ENCODE measurements around the gene KRTAP4-5. TPM values are rescaled to one million over a fixed set of nuclear protein-coding genes. Genes with fewer than 3 reads are reported as not detected.
"Not testable (repeated sequence)": the region's sequence is repeated elsewhere in the genome, so short reads cannot be mapped to it uniquely, and the experiment has no call there.

The KRTAP4-5 gene
- polyA plus RNA-seq, 1 donor: not detected

DNA sequence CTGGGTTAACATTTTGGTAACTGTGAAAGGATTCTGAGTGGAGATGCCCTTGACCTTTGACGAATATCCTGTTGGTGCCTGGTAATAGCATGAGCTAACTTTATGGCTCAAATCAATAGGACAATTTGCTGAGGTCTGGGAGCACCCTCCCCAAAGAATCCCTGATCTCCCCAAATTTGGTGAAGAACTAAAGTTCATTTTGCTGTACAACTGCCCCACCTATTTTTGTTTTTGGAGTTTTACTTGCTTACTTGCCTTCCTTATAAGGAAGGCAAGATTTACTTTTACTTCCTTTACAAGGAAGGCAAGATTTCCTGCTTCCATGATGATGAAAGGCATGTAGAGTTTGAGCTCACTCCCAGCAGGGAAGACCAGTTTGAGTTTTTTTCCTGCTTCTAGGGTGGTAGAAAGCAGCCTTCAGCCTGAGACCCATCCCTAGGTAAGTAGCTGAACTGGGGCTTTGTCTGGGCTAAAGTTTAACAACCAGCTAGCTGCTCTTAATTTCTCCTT, 41.6 kb downstream of the KRTAP4-5 start:
- no peak for DNase-seq

DNA sequence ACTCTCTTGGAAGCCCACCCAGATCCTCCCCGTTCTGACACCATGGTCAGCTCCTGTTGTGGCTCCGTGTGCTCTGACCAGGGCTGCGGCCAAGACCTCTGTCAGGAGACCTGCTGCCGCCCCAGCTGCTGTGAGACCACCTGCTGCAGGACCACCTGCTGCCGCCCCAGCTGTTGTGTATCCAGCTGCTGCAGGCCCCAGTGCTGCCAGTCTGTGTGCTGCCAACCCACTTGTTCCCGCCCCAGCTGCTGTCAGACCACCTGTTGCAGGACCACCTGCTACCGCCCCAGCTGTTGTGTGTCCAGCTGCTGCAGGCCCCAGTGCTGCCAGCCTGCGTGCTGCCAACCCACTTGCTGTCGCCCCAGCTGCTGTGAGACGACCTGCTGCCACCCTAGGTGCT, 44.3 kb downstream of the KRTAP4-5 start, which contains the start of gene KRTAP4-9:
TSS of gene KRTAP4-9 (plus strand) at position 43 of the 400 bp plus-strand sequence. CDS start at position 43, 0 bp downstream.
- not testable (repeated sequence) for DNase-seq

DNA sequence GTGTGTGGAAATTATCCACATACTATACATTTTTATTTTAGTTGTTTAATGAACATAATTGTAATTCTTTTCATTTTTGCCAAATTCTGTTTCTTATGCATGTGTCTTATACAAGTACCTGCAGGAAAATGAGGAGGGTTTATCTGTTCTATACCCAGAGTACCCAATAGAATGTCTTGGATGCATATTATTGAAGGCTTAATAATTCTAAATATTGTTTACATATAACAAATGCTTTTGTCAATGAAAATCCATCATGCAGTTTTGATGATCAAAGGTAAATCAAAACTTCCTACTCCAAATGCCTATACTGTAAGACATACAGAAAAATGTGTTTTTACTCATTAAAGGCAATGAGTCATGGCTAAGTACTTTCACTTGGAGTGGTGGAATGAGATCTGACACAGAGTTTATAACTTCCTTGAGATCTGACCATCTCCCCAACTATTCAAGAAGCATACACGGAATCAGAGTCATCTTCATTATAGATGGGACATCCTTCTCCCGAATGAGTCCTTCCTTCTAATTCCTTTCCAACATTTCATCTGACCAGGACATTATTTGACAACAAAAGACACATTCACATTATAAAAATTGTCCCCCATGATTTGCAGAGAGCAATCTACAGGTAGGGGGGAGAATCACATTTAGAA, 45.1 kb downstream of the KRTAP4-5 start:
- DNase-seq: not testable (repeated sequence)

DNA sequence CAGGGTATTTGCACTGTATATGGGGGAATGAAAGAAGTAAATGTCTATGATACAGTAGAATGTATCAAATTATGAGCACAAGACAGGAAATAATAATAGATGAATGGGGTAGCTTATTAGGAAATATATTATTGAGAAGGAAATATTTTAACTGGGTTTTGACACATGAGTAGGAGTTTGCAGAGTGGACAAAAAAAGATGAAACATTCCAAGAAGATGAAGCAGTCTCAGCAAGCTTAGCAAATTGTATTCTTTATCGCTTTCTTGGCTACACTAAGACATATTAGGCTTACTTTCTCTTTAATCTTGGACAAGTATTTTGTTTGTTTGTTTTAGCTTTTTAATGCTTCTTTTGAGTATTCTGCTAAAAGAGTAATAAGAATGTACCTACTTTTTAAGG, 45.7 kb downstream of the KRTAP4-5 start:
- DNase-seq: no peak

DNA sequence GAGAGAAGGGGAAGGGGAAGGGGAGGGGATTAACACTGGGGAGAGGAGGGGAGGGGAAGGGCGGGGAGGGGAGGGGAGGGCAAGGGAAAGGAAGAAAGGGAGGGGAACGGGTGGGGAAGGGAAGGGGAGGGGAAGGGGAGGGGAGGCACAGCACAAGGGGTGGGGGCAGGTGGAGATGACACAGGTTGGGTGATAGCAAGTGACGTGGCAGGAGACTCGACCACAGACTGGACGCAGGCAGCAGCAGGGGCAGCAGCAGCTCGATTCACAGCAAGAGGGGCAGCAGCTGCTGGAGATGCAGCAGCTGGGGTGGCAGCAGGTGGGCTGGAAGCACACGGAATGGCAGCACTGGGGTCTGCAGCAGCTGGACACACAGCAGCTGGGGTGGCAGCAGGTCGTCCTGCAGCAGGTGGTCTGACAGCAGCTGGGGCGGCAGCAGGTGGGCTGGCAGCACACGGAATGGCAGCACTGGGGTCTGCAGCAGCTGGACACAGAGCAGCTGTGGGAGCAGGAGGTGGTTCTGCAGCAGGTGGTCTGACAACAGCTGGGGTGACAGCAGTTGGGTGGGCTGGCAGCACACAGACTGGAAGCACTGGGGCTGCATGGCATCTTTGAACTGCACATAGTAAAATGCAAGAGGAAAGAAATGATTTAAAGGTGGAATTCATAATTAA, 47.9 kb downstream of the KRTAP4-5 start, which contains the start of gene KRTAP4-16:
TSS of gene KRTAP4-16 (minus strand) at position 624 of the 674 bp plus-strand sequence. CDS start at position 624, 0 bp downstream.
- no peak for DNase-seq

DNA sequence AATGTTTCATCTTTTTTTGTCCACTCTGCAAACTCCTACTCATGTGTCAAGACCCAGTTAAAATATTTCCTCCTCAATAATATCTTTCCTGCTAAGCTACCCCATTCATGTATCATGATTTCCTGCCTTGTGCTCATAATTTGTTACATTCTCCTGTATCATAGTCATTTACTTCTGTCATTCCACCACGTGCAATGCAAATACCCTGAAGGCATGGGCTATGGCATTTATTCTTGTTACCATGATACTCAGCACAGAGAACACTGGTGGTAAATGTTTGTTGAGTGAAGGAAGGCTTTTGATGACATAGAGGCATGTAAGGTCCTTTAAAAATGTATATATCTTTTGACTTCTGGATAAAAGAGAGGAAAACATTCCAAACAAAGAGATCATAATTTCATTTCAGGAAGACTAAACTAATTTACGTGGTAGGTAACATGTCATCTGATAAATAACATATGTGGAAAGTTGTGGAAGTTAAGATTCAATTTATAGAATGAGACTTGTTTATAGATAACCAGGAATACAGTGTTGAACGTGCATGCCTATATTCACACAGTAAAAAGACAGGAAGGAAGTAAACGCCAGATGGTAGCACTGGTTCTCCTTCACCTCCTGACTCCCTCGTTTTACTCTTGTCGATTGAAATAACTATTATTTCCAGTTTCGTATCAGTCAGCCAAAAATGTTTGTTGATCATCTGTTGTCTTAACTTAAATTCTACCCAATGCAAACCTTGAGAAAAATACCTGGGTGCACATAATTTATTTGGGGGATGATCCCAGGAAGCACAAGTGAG, 49.7 kb downstream of the KRTAP4-5 start:
- DNase-seq: not testable (repeated sequence)

Other genes with a start within 250 kb of the KRTAP4-5 start
- 0.23 TPM for gene KRT23, start 212.2 kb downstream of the KRTAP4-5 start, polyA plus RNA-seq (ENCODE audit: insufficient read length)
- gene KRT39, start 182.9 kb downstream of the KRTAP4-5 start, polyA plus RNA-seq (ENCODE audit: insufficient read length): 2.9 TPM
- gene KRT40, start 165.5 kb downstream of the KRTAP4-5 start, polyA plus RNA-seq (ENCODE audit: insufficient read length): 3.9 TPM
- not detected for gene KRTAP3-3, start 155.7 kb downstream of the KRTAP4-5 start, polyA plus RNA-seq (ENCODE audit: insufficient read length)
- 0.28 TPM for gene KRTAP3-2, start 149.9 kb downstream of the KRTAP4-5 start, polyA plus RNA-seq (ENCODE audit: insufficient read length)
- gene KRTAP3-1, start 140.7 kb downstream of the KRTAP4-5 start, polyA plus RNA-seq (ENCODE audit: insufficient read length): not detected
- gene KRTAP1-5, start 122.6 kb downstream of the KRTAP4-5 start, polyA plus RNA-seq (ENCODE audit: insufficient read length): not detected
- not detected for gene KRTAP1-4, start 119.6 kb downstream of the KRTAP4-5 start, polyA plus RNA-seq (ENCODE audit: insufficient read length)
- not detected for gene KRTAP1-3, start 115.0 kb downstream of the KRTAP4-5 start, polyA plus RNA-seq (ENCODE audit: insufficient read length)
- gene KRTAP1-1, start 108.4 kb downstream of the KRTAP4-5 start, polyA plus RNA-seq (ENCODE audit: insufficient read length): not detected
- gene KRTAP2-1, start 102.5 kb downstream of the KRTAP4-5 start, polyA plus RNA-seq (ENCODE audit: insufficient read length): not detected
- not detected for gene KRTAP2-2, start 94.6 kb downstream of the KRTAP4-5 start, polyA plus RNA-seq (ENCODE audit: insufficient read length)
- not detected for gene KRTAP2-3, start 89.7 kb downstream of the KRTAP4-5 start, polyA plus RNA-seq (ENCODE audit: insufficient read length)
- gene KRTAP2-4, start 83.9 kb downstream of the KRTAP4-5 start, polyA plus RNA-seq (ENCODE audit: insufficient read length): not detected
- not detected for gene KRTAP4-7, start 65.7 kb downstream of the KRTAP4-5 start, polyA plus RNA-seq (ENCODE audit: insufficient read length)
- not detected for gene KRTAP4-8, start 51.7 kb downstream of the KRTAP4-5 start, polyA plus RNA-seq (ENCODE audit: insufficient read length)
- not detected for gene KRTAP4-16, start 47.6 kb downstream of the KRTAP4-5 start, polyA plus RNA-seq (ENCODE audit: insufficient read length)
- gene KRTAP4-9, start 44.4 kb downstream of the KRTAP4-5 start, polyA plus RNA-seq (ENCODE audit: insufficient read length): not detected
- gene KRTAP4-11, start 31.5 kb downstream of the KRTAP4-5 start, polyA plus RNA-seq (ENCODE audit: insufficient read length): not detected
- not detected for gene KRTAP4-12, start 25.6 kb downstream of the KRTAP4-5 start, polyA plus RNA-seq (ENCODE audit: insufficient read length)
- not detected for gene KRTAP4-6, start 9.3 kb downstream of the KRTAP4-5 start, polyA plus RNA-seq (ENCODE audit: insufficient read length)
- not detected for gene KRTAP4-4, start 10.9 kb upstream of the KRTAP4-5 start, polyA plus RNA-seq (ENCODE audit: insufficient read length)
- gene KRTAP4-3, start 18.4 kb upstream of the KRTAP4-5 start, polyA plus RNA-seq (ENCODE audit: insufficient read length): not detected
- gene KRTAP4-2, start 28.4 kb upstream of the KRTAP4-5 start, polyA plus RNA-seq (ENCODE audit: insufficient read length): not detected
- gene KRTAP4-1, start 35.1 kb upstream of the KRTAP4-5 start, polyA plus RNA-seq (ENCODE audit: insufficient read length): not detected
- not detected for gene KRTAP9-1, start 40.1 kb upstream of the KRTAP4-5 start, polyA plus RNA-seq (ENCODE audit: insufficient read length)
- not detected for gene KRTAP9-2, start 76.8 kb upstream of the KRTAP4-5 start, polyA plus RNA-seq (ENCODE audit: insufficient read length)
- not detected for gene KRTAP9-3, start 82.6 kb upstream of the KRTAP4-5 start, polyA plus RNA-seq (ENCODE audit: insufficient read length)
- not detected for gene KRTAP9-8, start 88.2 kb upstream of the KRTAP4-5 start, polyA plus RNA-seq (ENCODE audit: insufficient read length)
- gene KRTAP9-4, start 99.9 kb upstream of the KRTAP4-5 start, polyA plus RNA-seq (ENCODE audit: insufficient read length): not detected
- not detected for gene KRTAP9-9, start 105.6 kb upstream of the KRTAP4-5 start, polyA plus RNA-seq (ENCODE audit: insufficient read length)
- gene KRTAP9-6, start 115.6 kb upstream of the KRTAP4-5 start, polyA plus RNA-seq (ENCODE audit: insufficient read length): 0.30 TPM
- not detected for gene KRTAP9-7, start 125.9 kb upstream of the KRTAP4-5 start, polyA plus RNA-seq (ENCODE audit: insufficient read length)
- gene KRTAP29-1, start 153.0 kb upstream of the KRTAP4-5 start, polyA plus RNA-seq (ENCODE audit: insufficient read length): not detected
- gene KRTAP16-1, start 159.5 kb upstream of the KRTAP4-5 start, polyA plus RNA-seq (ENCODE audit: insufficient read length): not detected
- not detected for gene KRTAP17-1, start 165.9 kb upstream of the KRTAP4-5 start, polyA plus RNA-seq (ENCODE audit: insufficient read length)
- gene KRT33A, start 201.0 kb upstream of the KRTAP4-5 start, polyA plus RNA-seq (ENCODE audit: insufficient read length): not detected
- gene KRT33B, start 220.0 kb upstream of the KRTAP4-5 start, polyA plus RNA-seq (ENCODE audit: insufficient read length): not detected
- gene KRT34, start 232.5 kb upstream of the KRTAP4-5 start, polyA plus RNA-seq (ENCODE audit: insufficient read length): not detected
- 2.3 TPM for gene KRT31, start 247.8 kb upstream of the KRTAP4-5 start, polyA plus RNA-seq (ENCODE audit: insufficient read length)